GM11168 (cell line): ENCODE results near the gene FMR1NB.

ENCODE experiments used
- in situ Hi-C: fragments of 300-500 bp; cut with MboI; formaldehyde crosslinking; loops from one replicate; pipeline ENCODE4 v1.12.0; 2022; ENCODE audit warnings: low sequenced_read_pairs; ENCODE audit not compliant: unreplicated experiment

The FMR1NB gene

DNA sequence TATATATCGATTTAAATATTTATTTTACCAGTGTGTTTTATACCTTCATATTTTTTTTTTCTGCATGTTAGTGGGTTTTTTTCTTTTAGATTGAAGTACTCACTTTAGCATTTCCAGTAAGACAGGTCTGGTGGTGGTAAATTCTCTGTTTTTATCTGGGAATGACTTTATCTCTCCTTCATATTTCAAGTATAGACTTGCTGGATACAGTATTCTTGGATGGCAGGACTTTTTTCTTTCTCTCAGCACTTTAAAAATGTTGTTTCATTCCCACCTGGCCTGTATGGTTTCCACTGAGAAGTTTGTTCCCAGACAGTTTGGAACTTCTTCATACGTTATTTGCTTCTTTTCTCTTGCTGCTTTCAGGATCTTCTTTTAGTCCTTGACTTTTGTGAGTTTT is 86.1 kb downstream of the FMR1NB start:
- in situ Hi-C loops, result no loop called here

DNA sequence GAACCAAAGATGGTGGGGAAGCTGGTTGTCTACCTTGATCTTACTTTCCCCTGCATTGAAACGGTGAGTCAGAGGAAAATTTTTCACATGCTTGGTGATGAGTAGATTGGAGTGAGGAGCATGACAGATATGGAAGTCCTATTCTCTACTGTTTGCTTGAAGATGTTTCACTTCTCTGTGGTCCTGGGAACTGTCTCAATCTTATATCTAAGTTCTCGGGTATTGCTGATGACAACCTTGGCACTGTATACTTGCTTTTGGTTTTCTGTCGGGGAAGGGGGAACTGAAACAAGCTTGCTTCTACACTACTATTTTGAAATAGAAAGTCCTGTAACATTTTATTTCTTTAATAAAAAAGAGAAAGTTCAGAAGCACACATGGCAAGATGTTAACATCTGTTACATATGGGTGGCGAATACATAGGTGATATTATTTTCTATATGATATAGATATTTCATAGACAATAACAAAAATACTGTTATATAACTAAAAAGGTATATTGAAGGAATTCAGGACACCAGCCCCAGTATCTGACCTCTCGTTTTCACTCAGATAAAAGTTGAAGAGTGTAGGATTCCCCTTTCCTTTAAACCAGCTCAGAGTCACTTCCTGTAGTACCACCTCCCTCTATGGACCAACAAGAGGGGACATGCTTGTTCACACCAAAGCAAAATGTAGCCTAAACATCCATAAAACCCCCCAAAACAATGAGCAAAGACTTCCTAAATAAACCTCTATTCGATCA is 88.8 kb downstream of the FMR1NB start:
- in situ Hi-C loops, result no loop called here

DNA sequence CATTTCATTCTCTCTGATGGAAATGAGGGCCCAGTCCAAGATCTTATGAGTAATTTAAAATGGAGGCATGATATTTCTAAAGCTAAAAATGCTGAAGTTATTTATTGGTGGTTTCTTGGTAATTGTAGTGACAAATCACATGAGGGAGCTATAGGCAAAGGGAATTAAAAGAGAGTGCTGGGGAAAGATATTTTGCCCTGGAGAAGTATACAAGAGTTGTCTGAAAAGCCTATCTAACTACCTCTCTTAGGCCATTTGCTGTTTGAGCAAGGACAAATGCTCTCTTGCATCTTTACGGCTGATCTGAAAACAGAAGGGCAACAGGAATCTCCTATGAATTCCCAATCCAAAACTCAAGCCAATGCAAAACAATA is 89.4 kb downstream of the FMR1NB start:
- in situ Hi-C loops, result no loop called here
